Nephron (organoid): ENCODE data around the gene ZNF418.

ENCODE experiments used
- H3K27ac Mint-ChIP-seq, 3 experiments: 2 replicates each; pipeline ENCODE4 v1.8.0; 2020; ENCODE audit warnings: mixed read lengths in 3 of 3, mild to moderate bottlenecking in 2 of 3, moderate library complexity in 1 of 3
- H3K27me3 Mint-ChIP-seq: 2 replicates; pipeline ENCODE4 v1.8.0; 2021; ENCODE audit warnings: low read depth, mild to moderate bottlenecking, moderate library complexity, mixed read lengths
- H3K36me3 Mint-ChIP-seq: 2 replicates; pipeline ENCODE4 v1.8.0; 2020; ENCODE audit warnings: low read depth, mixed read lengths
- H3K4me1 Mint-ChIP-seq: 2 replicates; pipeline ENCODE4 v1.8.0; 2020; ENCODE audit warnings: mixed read lengths
- H3K4me3 Mint-ChIP-seq, 3 experiments: 2 replicates each; pipeline ENCODE4 v1.8.0; 2020; ENCODE audit warnings: mild to moderate bottlenecking in 3 of 3, mixed read lengths in 3 of 3, moderate library complexity in 2 of 3
- H3K9me3 Mint-ChIP-seq: 2 replicates; pipeline ENCODE4 v1.8.0; 2020; ENCODE audit warnings: mixed read lengths
- TF ChIP-seq, protein P1 (sequence below), 3 experiments: fragments of 200-600 bp; sonication (generic); IDR thresholded peaks; one replicate each; pipeline ENCODE4 v1.5.0; 2021; ENCODE audit warnings: antibody characterized with exemption in 3 of 3; ENCODE audit not compliant: unreplicated experiment in 3 of 3

Gene ZNF418

DNA sequence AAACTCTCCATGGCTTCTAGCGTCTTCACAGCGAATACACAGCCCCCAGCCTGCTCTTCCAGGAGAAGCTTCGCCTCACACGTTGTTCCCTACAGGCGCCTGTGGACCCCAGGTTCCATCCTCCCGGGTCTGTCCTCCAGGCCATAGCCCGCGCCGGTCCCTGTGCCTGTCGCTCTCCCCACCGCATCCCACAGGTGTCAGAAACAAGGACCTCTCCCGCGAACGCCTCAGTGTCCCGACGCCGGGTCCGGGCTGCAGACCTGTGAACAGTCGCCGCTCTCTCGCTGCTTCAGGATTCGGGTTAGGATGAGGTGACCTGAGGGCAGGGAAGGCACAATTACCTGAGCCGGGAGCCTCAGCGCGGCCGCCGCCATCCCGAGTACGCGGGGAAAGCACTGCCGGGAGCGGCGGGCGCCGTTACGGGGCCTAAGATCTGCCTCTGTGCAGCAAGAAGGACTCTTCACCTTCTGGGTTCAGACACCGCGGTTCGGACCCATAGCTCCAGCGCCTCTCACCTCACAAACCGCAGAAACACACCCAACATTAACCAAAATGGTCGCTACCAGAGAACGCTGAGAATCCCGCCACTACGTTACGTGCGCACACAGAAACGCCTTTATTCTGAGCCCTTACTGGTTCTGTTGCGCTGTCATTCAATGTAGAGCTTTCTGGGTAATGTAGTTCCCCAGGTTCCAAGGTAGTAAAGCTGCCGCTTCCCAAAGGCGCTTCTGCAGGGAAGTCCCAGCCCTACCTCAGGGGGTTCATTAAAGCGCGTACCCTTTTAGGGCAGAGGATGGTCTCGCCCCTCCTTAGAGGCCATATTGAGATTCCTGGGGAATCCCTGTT is at the start of gene ZNF418:
Gene ZNF418, minus strand, starts transcription at position 583 of the 846 bp plus-strand sequence. CDS start 1,580 bp downstream, outside the sequence.
- Mint-ChIP-seq H3K27ac (peak within 1 kb of the TSS; percentile 76 to 91 (median 89)), H3K36me3 (peaks cover 98% of the 10 kb centered on the region), H3K4me3 (peak within 1 kb of the TSS; percentile 97 to 100 (median 98)), H3K27me3 (no peaks in the 10 kb centered on the region), H3K4me1 (peaks cover 11% of the 10 kb centered on the region), H3K9me3 (peaks cover 75% of the 10 kb centered on the region)
- TF ChIP-seq, protein P1, sequence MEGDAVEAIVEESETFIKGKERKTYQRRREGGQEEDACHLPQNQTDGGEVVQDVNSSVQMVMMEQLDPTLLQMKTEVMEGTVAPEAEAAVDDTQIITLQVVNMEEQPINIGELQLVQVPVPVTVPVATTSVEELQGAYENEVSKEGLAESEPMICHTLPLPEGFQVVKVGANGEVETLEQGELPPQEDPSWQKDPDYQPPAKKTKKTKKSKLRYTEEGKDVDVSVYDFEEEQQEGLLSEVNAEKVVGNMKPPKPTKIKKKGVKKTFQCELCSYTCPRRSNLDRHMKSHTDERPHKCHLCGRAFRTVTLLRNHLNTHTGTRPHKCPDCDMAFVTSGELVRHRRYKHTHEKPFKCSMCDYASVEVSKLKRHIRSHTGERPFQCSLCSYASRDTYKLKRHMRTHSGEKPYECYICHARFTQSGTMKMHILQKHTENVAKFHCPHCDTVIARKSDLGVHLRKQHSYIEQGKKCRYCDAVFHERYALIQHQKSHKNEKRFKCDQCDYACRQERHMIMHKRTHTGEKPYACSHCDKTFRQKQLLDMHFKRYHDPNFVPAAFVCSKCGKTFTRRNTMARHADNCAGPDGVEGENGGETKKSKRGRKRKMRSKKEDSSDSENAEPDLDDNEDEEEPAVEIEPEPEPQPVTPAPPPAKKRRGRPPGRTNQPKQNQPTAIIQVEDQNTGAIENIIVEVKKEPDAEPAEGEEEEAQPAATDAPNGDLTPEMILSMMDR (IDR thresholded peaks at IDR 0.05; ENCODE audit: unreplicated experiment in 3 of 3): no peak

DNA sequence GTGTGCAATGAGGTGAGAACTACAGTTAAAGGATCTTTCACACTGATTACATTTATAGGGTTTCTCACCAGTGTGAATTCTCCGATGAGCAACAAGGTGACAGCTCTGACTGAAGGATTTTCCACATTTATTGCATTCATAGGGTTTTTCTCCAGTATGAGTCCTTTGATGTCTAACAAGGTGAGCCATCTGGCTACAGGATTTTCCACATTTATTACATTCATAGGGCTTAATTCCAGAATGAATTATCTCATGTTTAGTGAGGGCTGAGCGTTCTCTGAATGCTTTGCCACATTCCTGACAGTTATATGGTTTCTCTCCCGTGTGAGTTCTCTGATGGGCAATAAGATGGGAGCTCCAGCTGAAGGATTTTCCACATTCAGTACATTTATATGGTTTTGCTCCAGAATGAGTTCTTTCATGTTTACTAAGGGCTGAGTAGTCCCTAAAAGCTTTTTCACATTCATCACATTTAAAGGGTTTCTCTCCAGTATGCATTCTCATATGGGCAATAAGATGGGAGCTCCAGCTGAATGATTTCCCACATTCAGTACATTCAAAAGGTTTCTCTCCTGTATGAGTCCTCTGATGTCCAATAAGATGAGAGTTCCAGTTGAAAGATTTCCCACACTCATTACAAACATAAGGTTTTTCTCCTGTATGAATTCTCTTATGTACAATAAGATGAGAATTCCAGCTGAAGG is 43.5 kb upstream of the ZNF418 start:
- TF ChIP-seq, protein P1 (IDR thresholded peaks at IDR 0.05; ENCODE audit: unreplicated experiment in 3 of 3): no peak
- Mint-ChIP-seq H3K27ac (no peak overlapping the region), H3K4me3 (no peak overlapping the region), H3K27me3 (peaks cover 5% of the 10 kb centered on the region), H3K36me3 (peaks cover 100% of the 10 kb centered on the region), H3K4me1 (no peaks in the 10 kb centered on the region), H3K9me3 (peaks cover 97% of the 10 kb centered on the region)

DNA sequence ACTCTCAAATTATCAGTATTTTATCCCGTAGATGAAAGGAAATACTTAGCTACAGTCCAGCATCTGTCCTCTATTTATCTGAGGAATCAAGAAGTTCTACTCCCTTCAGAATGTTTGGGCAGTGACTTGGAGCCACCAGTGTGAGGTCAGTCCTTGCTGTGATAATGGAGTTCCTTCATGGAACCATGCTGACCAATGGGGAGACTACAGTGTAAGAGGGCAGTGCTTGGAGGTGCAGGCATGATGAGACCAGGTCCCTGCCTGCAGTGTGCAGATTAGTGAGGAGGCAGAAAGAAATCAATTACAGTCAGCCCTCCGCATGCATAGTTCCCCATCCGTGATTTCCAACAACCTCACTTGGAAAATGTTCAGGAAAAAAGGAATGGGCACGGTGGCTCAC is 39.2 kb upstream of the ZNF418 start, which contains the start of gene C19orf18:
Gene C19orf18, minus strand, starts transcription at position 101 of the 400 bp plus-strand sequence. CDS start 102 bp downstream, outside the sequence.
- TF ChIP-seq, protein P1 (IDR thresholded peaks at IDR 0.05; ENCODE audit: unreplicated experiment in 3 of 3): no peak
- Mint-ChIP-seq H3K36me3 (peaks cover 94% of the 10 kb centered on the region), H3K4me1 (no peaks in the 10 kb centered on the region), H3K27ac (no peak within 1 kb of the TSS), H3K9me3 (peaks cover 89% of the 10 kb centered on the region), H3K27me3 (no peaks in the 10 kb centered on the region), H3K4me3 (no peak within 1 kb of the TSS)

DNA sequence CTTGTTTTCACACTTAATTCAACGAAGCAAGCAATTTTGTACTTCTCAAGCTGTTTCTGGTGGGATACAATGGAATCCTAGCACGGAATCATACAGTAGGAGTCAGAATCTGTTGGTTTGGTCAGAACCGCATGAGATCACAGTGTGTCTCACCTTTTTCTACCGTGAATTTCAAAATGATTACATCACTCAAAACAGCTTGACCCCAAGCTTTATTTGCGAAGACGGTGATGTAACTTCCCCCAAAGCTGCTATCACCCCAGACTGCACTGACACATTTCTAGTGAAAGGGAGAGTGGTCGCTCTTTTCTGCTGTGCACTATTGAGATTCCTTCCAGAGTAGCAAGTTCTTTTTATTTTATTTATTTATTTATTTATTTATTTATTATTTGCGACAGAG is 29.6 kb upstream of the ZNF418 start:
- Mint-ChIP-seq H3K4me3 (no peak overlapping the region), H3K4me1 (no peaks in the 10 kb centered on the region), H3K27ac (no peak overlapping the region), H3K27me3 (no peaks in the 10 kb centered on the region), H3K36me3 (peaks cover 48% of the 10 kb centered on the region), H3K9me3 (peaks cover 52% of the 10 kb centered on the region)
- TF ChIP-seq, protein P1 (IDR thresholded peaks at IDR 0.05; ENCODE audit: unreplicated experiment in 3 of 3): no peak

DNA sequence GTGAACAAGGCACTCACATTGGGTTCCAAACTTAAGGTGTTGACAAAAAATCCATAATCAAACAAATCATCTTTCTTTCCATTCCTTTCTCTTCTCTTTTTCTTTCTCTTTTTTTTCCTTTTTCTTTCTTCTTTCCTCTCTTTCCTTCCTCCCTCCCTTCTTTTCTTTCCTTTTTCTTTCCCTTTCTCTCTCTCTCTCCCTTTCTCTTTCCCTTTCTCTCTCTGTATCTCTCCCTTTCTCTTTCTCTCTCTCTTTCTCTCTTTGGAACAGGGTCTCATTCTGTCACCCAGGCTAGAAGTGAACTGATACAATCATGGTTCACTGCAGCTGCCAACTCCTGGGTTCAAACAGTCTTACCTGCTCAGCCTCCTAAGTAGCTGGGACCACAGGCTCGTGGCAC is 26.6 kb upstream of the ZNF418 start:
- Mint-ChIP-seq H3K27ac (no peak overlapping the region), H3K36me3 (peaks cover 48% of the 10 kb centered on the region), H3K4me3 (no peak overlapping the region), H3K27me3 (no peaks in the 10 kb centered on the region), H3K9me3 (peaks cover 49% of the 10 kb centered on the region), H3K4me1 (no peaks in the 10 kb centered on the region)
- TF ChIP-seq, protein P1 (IDR thresholded peaks at IDR 0.05; ENCODE audit: unreplicated experiment in 3 of 3): no peak
